Liver (tissue), 9 donors: ENCODE data around the gene SLIT1. TPM values are rescaled to one million over a fixed set of nuclear protein-coding genes. Genes with fewer than 3 reads are reported as not detected.

Experiments used
- DNase-seq: peaks from one replicate; pipeline ENCODE4 v3.0.0-alpha.2; 2017; ENCODE audit warnings: low spot score
- H3K27ac ChIP-seq, 2 donors: one replicate each; pipeline ENCODE4 v1.7.0; 2013; ENCODE audit warnings: inconsistent platforms in 2 of 2, low read length in 2 of 2, control low read depth in 1 of 2, low read depth in 1 of 2, mild to moderate bottlenecking in 1 of 2
- H3K27me3 ChIP-seq, 4 donors: one replicate each; pipeline versions ENCODE4 v1.6.1 to v1.7.0; 2013; ENCODE audit warnings: low read length in 3 of 4, inconsistent platforms in 1 of 4, mild to moderate bottlenecking in 1 of 4, moderate library complexity in 1 of 4; ENCODE audit not compliant: control insufficient read depth in 4 of 4, insufficient read depth in 4 of 4
- H3K36me3 ChIP-seq, 4 donors: one replicate each; pipeline versions ENCODE4 v1.6.1 to v1.7.0; 2013; ENCODE audit warnings: low read length in 3 of 4, mild to moderate bottlenecking in 3 of 4, low read depth in 1 of 4, moderate library complexity in 1 of 4; ENCODE audit not compliant: control insufficient read depth in 4 of 4, insufficient read depth in 3 of 4
- H3K4me1 ChIP-seq, 4 donors: one replicate each; pipeline versions ENCODE4 v1.6.1 to v1.7.0; 2013; ENCODE audit warnings: low read length in 3 of 4, mild to moderate bottlenecking in 3 of 4, moderate library complexity in 1 of 4; ENCODE audit not compliant: control insufficient read depth in 4 of 4, insufficient read depth in 4 of 4
- H3K4me3 ChIP-seq, 3 donors: one replicate each; pipeline versions ENCODE4 v1.6.1 to v1.7.0; 2013; ENCODE audit warnings: low read length in 3 of 3, control low read depth in 1 of 3, low read depth in 1 of 3, mild to moderate bottlenecking in 1 of 3
- H3K9ac ChIP-seq, 2 donors: one replicate each; pipeline ENCODE4 v1.7.0; 2013; ENCODE audit warnings: low read length in 2 of 2, mild to moderate bottlenecking in 2 of 2, moderate library complexity in 2 of 2, control low read depth in 1 of 2, low read depth in 1 of 2
- H3K9me3 ChIP-seq, 4 donors: one replicate each; pipeline versions ENCODE4 v1.6.1 to v1.7.0; 2013; ENCODE audit warnings: low read length in 3 of 4; ENCODE audit not compliant: control insufficient read depth in 4 of 4
- FOXA1 ChIP-seq: IDR thresholded peaks from 2 replicates; pipeline ENCODE4 v1.6.1; 2016; ENCODE audit warnings: antibody characterized with exemption
- FOXA2 ChIP-seq: IDR thresholded peaks from 2 replicates; pipeline ENCODE4 v1.6.1; 2016; ENCODE audit warnings: antibody characterized with exemption
- HNF4A ChIP-seq, 2 donors: conservative IDR thresholded peaks; 2 replicates each; pipeline ENCODE4 v1.6.1; 2016; ENCODE audit warnings: antibody characterized with exemption in 2 of 2, mild to moderate bottlenecking in 2 of 2
- HNF4G ChIP-seq: IDR thresholded peaks from 2 replicates; pipeline ENCODE4 v1.6.1; 2016; ENCODE audit warnings: antibody characterized with exemption
- NR2F2 ChIP-seq: IDR thresholded peaks from 2 replicates; pipeline ENCODE4 v1.6.1; 2016; ENCODE audit warnings: antibody characterized with exemption
- RAD21 ChIP-seq, 2 donors: IDR thresholded peaks; 2 replicates each; pipeline ENCODE4 v1.6.1; 2016; ENCODE audit warnings: antibody characterized with exemption in 2 of 2, mild to moderate bottlenecking in 2 of 2
- RXRA ChIP-seq, 2 donors: IDR thresholded peaks; 2 replicates each; pipeline ENCODE4 v1.6.1; 2017 to 2018; ENCODE audit warnings: antibody characterized with exemption in 2 of 2, mild to moderate bottlenecking in 1 of 2
- SP1 ChIP-seq: IDR thresholded peaks from 2 replicates; pipeline ENCODE4 v1.6.1; 2018; ENCODE audit warnings: antibody characterized with exemption, mild to moderate bottlenecking
- TAF1 ChIP-seq: conservative IDR thresholded peaks from 2 replicates; pipeline ENCODE4 v1.6.1; 2016; ENCODE audit warnings: antibody characterized with exemption, mild to moderate bottlenecking
- WGBS: extraction: QIAGEN DNeasy Blood & Tissue Kit; methylation state at CpG from one replicate; pipeline ENCODE4 v1.1.7; 2013; 5-methylcytosine and 5-hydroxymethylcytosine counted together
- polyA plus RNA-seq, 2 donors: library from polyadenylated mRNA; stranded (reverse) in 1 of 2; unstranded in 1 of 2; fragments of 200-250 nt in 1 of 2; fragments of >200 nt in 1 of 2; fragmentation: Nextera tagmentation in 1 of 2; extraction: Ambion mirVana in 1 of 2; gene quantifications; one replicate each; pipeline versions ENCODE4 v1.2.1 to v1.2.3, GENCODE V29; 2013 to 2015
- total RNA-seq, 2 donors: library from RNA; depleted of rRNA; stranded (reverse); fragments of >200 nt; gene quantifications; one replicate each; pipeline ENCODE4 v1.2.3, GENCODE V29; 2014
- TF ChIP-seq, protein P1 (sequence below): fragments of 150-350 bp; IDR thresholded peaks from 2 replicates; pipeline ENCODE4 v1.5.1; 2017; ENCODE audit warnings: improper control_type of control experiment, low read depth, low read length; ENCODE audit not compliant: missing input control
- TF ChIP-seq, protein P2 (sequence below): IDR thresholded peaks from 2 replicates; pipeline ENCODE4 v1.6.1; 2016; ENCODE audit warnings: antibody characterized with exemption
- TF ChIP-seq, protein P3 (sequence below): IDR thresholded peaks from 2 replicates; pipeline ENCODE4 v1.6.1; 2016; ENCODE audit warnings: antibody characterized with exemption
- TF ChIP-seq, protein P4 (sequence below): IDR thresholded peaks from 2 replicates; pipeline ENCODE4 v1.6.1; 2016; ENCODE audit warnings: antibody characterized with exemption
- TF ChIP-seq, protein P5 (sequence below): IDR thresholded peaks from 2 replicates; pipeline ENCODE4 v1.6.1; 2016; ENCODE audit warnings: antibody characterized with exemption, mild to moderate bottlenecking
- donor health status: healthy.
- donor health status: healthy.
- donor health status: healthy.
- donor health status: healthy.
- donor health status: healthy.

The SLIT1 gene
- total and polyA plus RNA-seq, 4 donors = under 0.01 to 0.14 (median 0.06) TPM

- TF ChIP-seq, protein P1, sequence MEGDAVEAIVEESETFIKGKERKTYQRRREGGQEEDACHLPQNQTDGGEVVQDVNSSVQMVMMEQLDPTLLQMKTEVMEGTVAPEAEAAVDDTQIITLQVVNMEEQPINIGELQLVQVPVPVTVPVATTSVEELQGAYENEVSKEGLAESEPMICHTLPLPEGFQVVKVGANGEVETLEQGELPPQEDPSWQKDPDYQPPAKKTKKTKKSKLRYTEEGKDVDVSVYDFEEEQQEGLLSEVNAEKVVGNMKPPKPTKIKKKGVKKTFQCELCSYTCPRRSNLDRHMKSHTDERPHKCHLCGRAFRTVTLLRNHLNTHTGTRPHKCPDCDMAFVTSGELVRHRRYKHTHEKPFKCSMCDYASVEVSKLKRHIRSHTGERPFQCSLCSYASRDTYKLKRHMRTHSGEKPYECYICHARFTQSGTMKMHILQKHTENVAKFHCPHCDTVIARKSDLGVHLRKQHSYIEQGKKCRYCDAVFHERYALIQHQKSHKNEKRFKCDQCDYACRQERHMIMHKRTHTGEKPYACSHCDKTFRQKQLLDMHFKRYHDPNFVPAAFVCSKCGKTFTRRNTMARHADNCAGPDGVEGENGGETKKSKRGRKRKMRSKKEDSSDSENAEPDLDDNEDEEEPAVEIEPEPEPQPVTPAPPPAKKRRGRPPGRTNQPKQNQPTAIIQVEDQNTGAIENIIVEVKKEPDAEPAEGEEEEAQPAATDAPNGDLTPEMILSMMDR = no peak
- TF ChIP-seq, protein P2, sequence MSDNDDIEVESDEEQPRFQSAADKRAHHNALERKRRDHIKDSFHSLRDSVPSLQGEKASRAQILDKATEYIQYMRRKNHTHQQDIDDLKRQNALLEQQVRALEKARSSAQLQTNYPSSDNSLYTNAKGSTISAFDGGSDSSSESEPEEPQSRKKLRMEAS = no peak
- no peak for TF ChIP-seq HNF4G
- no peak for TF ChIP-seq SP1
Measured at GRCh38 chr10:97011397-97011796, 174.4 kb downstream of the SLIT1 start (continued).

DNA sequence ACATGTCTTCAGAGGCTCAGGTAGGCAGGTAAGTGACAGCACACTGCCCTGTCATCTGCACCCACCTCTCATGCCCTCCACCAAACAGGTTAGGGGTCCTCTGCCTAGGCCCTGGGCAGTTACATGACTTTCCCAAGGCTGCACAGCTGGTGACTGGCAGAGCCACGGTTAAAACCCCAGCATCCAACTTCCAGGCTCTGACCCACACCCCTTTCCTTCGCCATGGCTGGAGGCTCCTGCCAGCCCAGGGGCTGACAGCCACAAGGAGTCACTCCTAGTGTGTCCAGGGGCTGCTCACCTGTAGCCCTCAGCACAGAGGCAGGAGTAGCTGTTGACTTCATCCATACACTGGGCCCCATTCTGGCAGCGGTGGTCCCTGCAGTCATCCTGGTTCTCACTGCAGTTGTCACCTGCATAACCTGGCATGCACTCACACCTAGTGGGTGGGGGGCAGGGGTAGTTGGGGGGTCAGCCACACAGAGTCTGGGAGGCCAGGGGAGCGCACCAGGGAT lies 175.0 kb downstream of the SLIT1 start:
- Histone ChIP-seq H3K36me3 (no peaks in the 10 kb centered on the region), H3K4me1 (peaks cover 0 to 2% (median 0%) of the 10 kb centered on the region in 4 donors), H3K27ac (no peak overlapping the region), H3K9ac (no peak overlapping the region), H3K27me3 (no peaks in the 10 kb centered on the region), H3K4me3 (no peak overlapping the region), H3K9me3 (peaks cover 0 to 3% (median under 1%) of the 10 kb centered on the region in 4 donors)
- TF ChIP-seq, protein P3, sequence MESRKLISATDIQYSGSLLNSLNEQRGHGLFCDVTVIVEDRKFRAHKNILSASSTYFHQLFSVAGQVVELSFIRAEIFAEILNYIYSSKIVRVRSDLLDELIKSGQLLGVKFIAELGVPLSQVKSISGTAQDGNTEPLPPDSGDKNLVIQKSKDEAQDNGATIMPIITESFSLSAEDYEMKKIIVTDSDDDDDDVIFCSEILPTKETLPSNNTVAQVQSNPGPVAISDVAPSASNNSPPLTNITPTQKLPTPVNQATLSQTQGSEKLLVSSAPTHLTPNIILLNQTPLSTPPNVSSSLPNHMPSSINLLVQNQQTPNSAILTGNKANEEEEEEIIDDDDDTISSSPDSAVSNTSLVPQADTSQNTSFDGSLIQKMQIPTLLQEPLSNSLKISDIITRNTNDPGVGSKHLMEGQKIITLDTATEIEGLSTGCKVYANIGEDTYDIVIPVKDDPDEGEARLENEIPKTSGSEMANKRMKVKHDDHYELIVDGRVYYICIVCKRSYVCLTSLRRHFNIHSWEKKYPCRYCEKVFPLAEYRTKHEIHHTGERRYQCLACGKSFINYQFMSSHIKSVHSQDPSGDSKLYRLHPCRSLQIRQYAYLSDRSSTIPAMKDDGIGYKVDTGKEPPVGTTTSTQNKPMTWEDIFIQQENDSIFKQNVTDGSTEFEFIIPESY = no peak
- TF ChIP-seq, protein P1 = no peak
- TF ChIP-seq TAF1 (no peak), NR2F2 (no peak), RAD21 (IDR thresholded peaks at IDR 0.05) (no peak), FOXA2 (no peak), HNF4A (conservative IDR thresholded peaks at IDR 0.05) (no peak), RXRA (IDR thresholded peaks at IDR 0.05) (no peak), FOXA1 (no peak)
- TF ChIP-seq, protein P4, sequence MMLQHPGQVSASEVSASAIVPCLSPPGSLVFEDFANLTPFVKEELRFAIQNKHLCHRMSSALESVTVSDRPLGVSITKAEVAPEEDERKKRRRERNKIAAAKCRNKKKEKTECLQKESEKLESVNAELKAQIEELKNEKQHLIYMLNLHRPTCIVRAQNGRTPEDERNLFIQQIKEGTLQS = no peak
- TF ChIP-seq, protein P2 = no peak
- TF ChIP-seq, protein P5, sequence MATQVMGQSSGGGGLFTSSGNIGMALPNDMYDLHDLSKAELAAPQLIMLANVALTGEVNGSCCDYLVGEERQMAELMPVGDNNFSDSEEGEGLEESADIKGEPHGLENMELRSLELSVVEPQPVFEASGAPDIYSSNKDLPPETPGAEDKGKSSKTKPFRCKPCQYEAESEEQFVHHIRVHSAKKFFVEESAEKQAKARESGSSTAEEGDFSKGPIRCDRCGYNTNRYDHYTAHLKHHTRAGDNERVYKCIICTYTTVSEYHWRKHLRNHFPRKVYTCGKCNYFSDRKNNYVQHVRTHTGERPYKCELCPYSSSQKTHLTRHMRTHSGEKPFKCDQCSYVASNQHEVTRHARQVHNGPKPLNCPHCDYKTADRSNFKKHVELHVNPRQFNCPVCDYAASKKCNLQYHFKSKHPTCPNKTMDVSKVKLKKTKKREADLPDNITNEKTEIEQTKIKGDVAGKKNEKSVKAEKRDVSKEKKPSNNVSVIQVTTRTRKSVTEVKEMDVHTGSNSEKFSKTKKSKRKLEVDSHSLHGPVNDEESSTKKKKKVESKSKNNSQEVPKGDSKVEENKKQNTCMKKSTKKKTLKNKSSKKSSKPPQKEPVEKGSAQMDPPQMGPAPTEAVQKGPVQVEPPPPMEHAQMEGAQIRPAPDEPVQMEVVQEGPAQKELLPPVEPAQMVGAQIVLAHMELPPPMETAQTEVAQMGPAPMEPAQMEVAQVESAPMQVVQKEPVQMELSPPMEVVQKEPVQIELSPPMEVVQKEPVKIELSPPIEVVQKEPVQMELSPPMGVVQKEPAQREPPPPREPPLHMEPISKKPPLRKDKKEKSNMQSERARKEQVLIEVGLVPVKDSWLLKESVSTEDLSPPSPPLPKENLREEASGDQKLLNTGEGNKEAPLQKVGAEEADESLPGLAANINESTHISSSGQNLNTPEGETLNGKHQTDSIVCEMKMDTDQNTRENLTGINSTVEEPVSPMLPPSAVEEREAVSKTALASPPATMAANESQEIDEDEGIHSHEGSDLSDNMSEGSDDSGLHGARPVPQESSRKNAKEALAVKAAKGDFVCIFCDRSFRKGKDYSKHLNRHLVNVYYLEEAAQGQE = no peak
- no peak for DNase-seq
- WGBS = 91% methylated on average over 4 of the region's 4 CpGs
